H1 (cell line): Measurements from ENCODE around the gene SF3A2.
A peak's percentile ranks its signal among the peaks of the same experiment; 100 is the strongest.

Experiments
- CEBPB ChIP-seq: IDR thresholded peaks from 2 replicates; pipeline ENCODE4 v1.6.1; 2012; ENCODE audit warnings: low read depth, low read length
- CHD1 ChIP-seq: IDR thresholded peaks from 2 replicates; pipeline ENCODE4 v1.6.1; 2012; ENCODE audit warnings: low read depth, low read length, improper control_type of control experiment
- CREB1 ChIP-seq: IDR thresholded peaks from 2 replicates; pipeline ENCODE4 v1.6.1; 2012; ENCODE audit warnings: inconsistent platforms
- MAFK ChIP-seq: IDR thresholded peaks from 2 replicates; pipeline ENCODE4 v1.6.1; 2012; ENCODE audit warnings: low read depth, mild to moderate bottlenecking, improper control_type of control experiment, low read length
- PHF8 ChIP-seq: fragments of 200-600 bp; sonication (generic); conservative IDR thresholded peaks from 2 replicates; pipeline ENCODE4 v1.7.1; 2012; ENCODE audit warnings: low read depth, mild to moderate bottlenecking, inconsistent platforms, low read length, moderate library complexity
- POLR2A ChIP-seq, 2 experiments: IDR thresholded peaks; 1 replicate in 1 of 2; 2 replicates in 1 of 2; pipeline ENCODE4 v1.6.1; 2011; ENCODE audit warnings: low read depth in 2 of 2, low read length in 2 of 2, mild to moderate bottlenecking in 2 of 2; ENCODE audit errors: control extremely low read depth in 1 of 2
- POU5F1 ChIP-seq: IDR thresholded peaks from 2 replicates; pipeline ENCODE4 v1.6.1; 2011; ENCODE audit warnings: low read depth, mild to moderate bottlenecking, low read length, moderate library complexity
- RXRA ChIP-seq: IDR thresholded peaks from 2 replicates; pipeline ENCODE4 v1.6.1; 2011; ENCODE audit warnings: low read depth, mild to moderate bottlenecking, low read length, moderate library complexity; ENCODE audit not compliant: insufficient read depth
- SIN3A ChIP-seq, 2 experiments: IDR thresholded peaks in 1 of 2; conservative IDR thresholded peaks in 1 of 2; 2 replicates each; pipeline ENCODE4 v1.6.1; 2011 to 2012; ENCODE audit warnings: low read length in 2 of 2, improper control_type of control experiment in 1 of 2, low read depth in 1 of 2, mild to moderate bottlenecking in 1 of 2
- TAF1 ChIP-seq: IDR thresholded peaks from 2 replicates; pipeline ENCODE4 v1.6.1; 2011; ENCODE audit warnings: mild to moderate bottlenecking, low read depth, low read length
- ZNF274 ChIP-seq: IDR thresholded peaks from 2 replicates; pipeline ENCODE4 v1.7.0; 2012; ENCODE audit warnings: low read length, borderline replicate concordance; ENCODE audit errors: extremely low read depth
- TF ChIP-seq, protein P1 (sequence below), 3 experiments: IDR thresholded peaks; 1 replicate in 2 of 3; 2 replicates in 1 of 3; pipeline versions ENCODE4 v1.5.1 to v1.6.1; 2011; ENCODE audit warnings: low read length in 3 of 3, mild to moderate bottlenecking in 3 of 3, inconsistent platforms in 2 of 3, low read depth in 1 of 3, moderate library complexity in 1 of 3; ENCODE audit not compliant: insufficient read depth in 1 of 3; ENCODE audit errors: control extremely low read depth in 1 of 3
- TF ChIP-seq, protein P2 (sequence below): IDR thresholded peaks from 2 replicates; pipeline ENCODE4 v1.6.1; 2012; ENCODE audit warnings: low read length, inconsistent platforms
- TF ChIP-seq, protein P3 (sequence below): IDR thresholded peaks from 2 replicates; pipeline ENCODE4 v1.6.1; 2011; ENCODE audit warnings: low read length, improper control_type of control experiment

DNA sequence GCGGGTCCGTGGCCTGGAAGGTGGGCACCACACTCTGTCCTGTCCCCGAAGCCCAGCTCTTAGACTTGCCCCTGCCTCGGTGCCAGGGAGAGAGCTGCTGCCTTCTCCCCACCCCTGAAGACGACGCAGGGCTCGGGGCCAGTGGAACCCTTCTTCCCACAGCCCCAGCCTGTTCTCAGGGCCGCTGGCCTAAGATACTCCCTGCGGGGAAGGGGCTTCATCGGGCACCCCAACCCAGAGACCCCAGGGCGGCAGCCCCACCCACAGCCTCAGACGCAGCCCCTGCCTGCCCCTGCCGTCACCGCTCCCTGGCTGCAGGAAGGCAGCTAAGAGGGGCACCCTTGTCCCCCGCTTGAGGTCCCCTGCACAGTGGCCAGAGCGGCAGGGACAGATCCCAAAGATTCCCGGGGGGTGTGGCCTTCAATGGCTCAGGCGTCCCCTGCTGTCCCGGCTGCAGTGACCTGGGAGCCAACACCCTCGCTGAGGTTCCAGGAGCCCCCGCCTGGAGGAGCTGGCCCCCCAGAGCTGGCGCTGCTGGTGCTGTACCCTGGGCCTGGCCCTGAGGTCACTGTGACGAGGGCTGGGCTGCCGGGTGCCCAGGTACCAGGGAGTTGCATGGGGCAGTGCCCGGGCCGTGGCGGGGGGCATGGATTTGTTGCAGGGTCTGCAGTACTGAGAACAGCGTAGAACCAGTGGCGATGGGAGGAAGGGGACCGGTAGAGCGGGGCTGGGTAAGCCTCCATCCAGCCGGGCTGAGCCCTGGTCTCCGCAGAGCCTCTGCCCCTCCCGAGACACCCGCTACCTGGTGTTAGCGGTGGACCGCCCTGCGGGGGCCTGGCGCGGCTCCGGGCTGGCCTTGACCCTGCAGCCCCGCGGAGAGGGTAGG is 13.5 kb downstream of the SF3A2 start:
- no peak for TF ChIP-seq POU5F1
- no peak for TF ChIP-seq SIN3A (conservative IDR thresholded peaks at IDR 0.05 in 1 of 2, IDR thresholded peaks at IDR 0.05 in 1 of 2; ENCODE audit: low read depth in 1 of 2, low read length in 2 of 2)
- TF ChIP-seq, protein P1, sequence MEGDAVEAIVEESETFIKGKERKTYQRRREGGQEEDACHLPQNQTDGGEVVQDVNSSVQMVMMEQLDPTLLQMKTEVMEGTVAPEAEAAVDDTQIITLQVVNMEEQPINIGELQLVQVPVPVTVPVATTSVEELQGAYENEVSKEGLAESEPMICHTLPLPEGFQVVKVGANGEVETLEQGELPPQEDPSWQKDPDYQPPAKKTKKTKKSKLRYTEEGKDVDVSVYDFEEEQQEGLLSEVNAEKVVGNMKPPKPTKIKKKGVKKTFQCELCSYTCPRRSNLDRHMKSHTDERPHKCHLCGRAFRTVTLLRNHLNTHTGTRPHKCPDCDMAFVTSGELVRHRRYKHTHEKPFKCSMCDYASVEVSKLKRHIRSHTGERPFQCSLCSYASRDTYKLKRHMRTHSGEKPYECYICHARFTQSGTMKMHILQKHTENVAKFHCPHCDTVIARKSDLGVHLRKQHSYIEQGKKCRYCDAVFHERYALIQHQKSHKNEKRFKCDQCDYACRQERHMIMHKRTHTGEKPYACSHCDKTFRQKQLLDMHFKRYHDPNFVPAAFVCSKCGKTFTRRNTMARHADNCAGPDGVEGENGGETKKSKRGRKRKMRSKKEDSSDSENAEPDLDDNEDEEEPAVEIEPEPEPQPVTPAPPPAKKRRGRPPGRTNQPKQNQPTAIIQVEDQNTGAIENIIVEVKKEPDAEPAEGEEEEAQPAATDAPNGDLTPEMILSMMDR (IDR thresholded peaks at IDR 0.05; ENCODE audit: control extremely low read depth in 1 of 3, insufficient read depth in 1 of 3, low read depth in 1 of 3, low read length in 3 of 3) = no peak
- no peak for TF ChIP-seq CREB1
- no peak for TF ChIP-seq MAFK
- TF ChIP-seq CHD1 = no peak
- 0 out of 3 replicates have a peak, but pooled peaks of 1 of the 2 experiments have one; percentile 23 for TF ChIP-seq POLR2A (IDR thresholded peaks at IDR 0.05; ENCODE audit: control extremely low read depth in 1 of 2, low read depth in 2 of 2, low read length in 2 of 2)
- TF ChIP-seq, protein P2, sequence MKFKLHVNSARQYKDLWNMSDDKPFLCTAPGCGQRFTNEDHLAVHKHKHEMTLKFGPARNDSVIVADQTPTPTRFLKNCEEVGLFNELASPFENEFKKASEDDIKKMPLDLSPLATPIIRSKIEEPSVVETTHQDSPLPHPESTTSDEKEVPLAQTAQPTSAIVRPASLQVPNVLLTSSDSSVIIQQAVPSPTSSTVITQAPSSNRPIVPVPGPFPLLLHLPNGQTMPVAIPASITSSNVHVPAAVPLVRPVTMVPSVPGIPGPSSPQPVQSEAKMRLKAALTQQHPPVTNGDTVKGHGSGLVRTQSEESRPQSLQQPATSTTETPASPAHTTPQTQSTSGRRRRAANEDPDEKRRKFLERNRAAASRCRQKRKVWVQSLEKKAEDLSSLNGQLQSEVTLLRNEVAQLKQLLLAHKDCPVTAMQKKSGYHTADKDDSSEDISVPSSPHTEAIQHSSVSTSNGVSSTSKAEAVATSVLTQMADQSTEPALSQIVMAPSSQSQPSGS = no peak
- TF ChIP-seq ZNF274 = no peak
- no peak for TF ChIP-seq CEBPB
- TF ChIP-seq PHF8 = no peak
- TF ChIP-seq, protein P3, sequence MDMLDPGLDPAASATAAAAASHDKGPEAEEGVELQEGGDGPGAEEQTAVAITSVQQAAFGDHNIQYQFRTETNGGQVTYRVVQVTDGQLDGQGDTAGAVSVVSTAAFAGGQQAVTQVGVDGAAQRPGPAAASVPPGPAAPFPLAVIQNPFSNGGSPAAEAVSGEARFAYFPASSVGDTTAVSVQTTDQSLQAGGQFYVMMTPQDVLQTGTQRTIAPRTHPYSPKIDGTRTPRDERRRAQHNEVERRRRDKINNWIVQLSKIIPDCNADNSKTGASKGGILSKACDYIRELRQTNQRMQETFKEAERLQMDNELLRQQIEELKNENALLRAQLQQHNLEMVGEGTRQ = no peak
- no peak for TF ChIP-seq RXRA
- no peak for TF ChIP-seq TAF1
